ENCODE results near the gene DUSP6.

Gene DUSP6

GRCh38 chr12:89328151-89329030 is 23.9 kb downstream of the DUSP6 start:
- DNase-seq: no peak

GRCh38 chr12:89327486-89328094 is 24.7 kb downstream of the DUSP6 start:
- no peak for DNase-seq

GRCh38 chr12:89326239-89327040 is 25.9 kb downstream of the DUSP6 start:
- DNase-seq: no peak

GRCh38 chr12:89325495-89325894 is 26.8 kb downstream of the DUSP6 start:
- DNase-seq: no peak

- no peak for DNase-seq
Observed at GRCh38 chr12:89324437-89324836, 27.9 kb downstream of the DUSP6 start.

GRCh38 chr12:89323568-89324218 is 28.6 kb downstream of the DUSP6 start:
- DNase-seq: no peak

- no peak for DNase-seq
Observed at GRCh38 chr12:89320735-89321134, 31.6 kb downstream of the DUSP6 start.

- no peak for DNase-seq
Observed at GRCh38 chr12:89319606-89320005, 32.7 kb downstream of the DUSP6 start.

- no peak for DNase-seq
Observed at GRCh38 chr12:89319122-89319521, 33.2 kb downstream of the DUSP6 start.

- no peak for DNase-seq
Observed at GRCh38 chr12:89316705-89317139, 35.6 kb downstream of the DUSP6 start.

GRCh38 chr12:89314060-89314761 is 38.1 kb downstream of the DUSP6 start:
- DNase-seq: no peak

GRCh38 chr12:89311703-89312293 is 40.5 kb downstream of the DUSP6 start:
- DNase-seq: no peak

GRCh38 chr12:89309815-89310214 is 42.5 kb downstream of the DUSP6 start:
- DNase-seq: no peak

GRCh38 chr12:89309440-89309802 is 42.9 kb downstream of the DUSP6 start:
- DNase-seq: no peak

GRCh38 chr12:89307474-89308253 is 44.6 kb downstream of the DUSP6 start:
- DNase-seq: no peak

GRCh38 chr12:89306827-89307473 is 45.4 kb downstream of the DUSP6 start:
- DNase-seq: no peak

GRCh38 chr12:89305373-89305772 is 46.9 kb downstream of the DUSP6 start:
- no peak for DNase-seq

- no peak for DNase-seq
Observed at GRCh38 chr12:89299931-89300330, 52.4 kb downstream of the DUSP6 start.

GRCh38 chr12:89299417-89299816 is 52.9 kb downstream of the DUSP6 start:
- DNase-seq: no peak
